Glomerular visceral epithelial cell (primary cell): ENCODE data around the gene MYEOV.

Experiments
- DNase-seq: peaks from one replicate; pipeline ENCODE4 v3.0.0-alpha.2; 2016; ENCODE audit errors: extremely low spot score

Gene MYEOV

GRCh38 chr11:69265911-69266510 is 27.9 kb upstream of the MYEOV start:
- DNase-seq = no peak

DNA sequence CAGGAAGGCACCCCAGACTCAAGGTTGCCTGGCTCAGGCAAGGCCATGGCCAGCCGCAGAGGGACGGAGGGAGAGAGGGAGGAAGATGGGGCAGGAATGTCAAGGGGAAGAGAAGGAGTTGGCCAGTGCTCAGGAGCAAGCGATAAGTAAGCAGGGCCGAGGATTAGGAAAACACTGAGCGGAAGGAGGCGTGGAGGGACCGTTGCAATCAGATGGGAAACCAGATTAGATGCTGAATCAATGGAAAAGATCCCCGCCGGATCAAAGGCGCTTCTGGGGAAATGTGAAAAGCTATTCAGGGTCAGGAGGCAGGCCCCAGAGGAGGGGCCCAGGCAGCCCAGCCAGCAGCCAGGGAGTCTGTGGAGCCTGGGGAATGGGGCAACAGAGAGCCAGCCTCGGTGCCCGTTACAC is 26.6 kb upstream of the MYEOV start:
- DNase-seq = no peak

DNA sequence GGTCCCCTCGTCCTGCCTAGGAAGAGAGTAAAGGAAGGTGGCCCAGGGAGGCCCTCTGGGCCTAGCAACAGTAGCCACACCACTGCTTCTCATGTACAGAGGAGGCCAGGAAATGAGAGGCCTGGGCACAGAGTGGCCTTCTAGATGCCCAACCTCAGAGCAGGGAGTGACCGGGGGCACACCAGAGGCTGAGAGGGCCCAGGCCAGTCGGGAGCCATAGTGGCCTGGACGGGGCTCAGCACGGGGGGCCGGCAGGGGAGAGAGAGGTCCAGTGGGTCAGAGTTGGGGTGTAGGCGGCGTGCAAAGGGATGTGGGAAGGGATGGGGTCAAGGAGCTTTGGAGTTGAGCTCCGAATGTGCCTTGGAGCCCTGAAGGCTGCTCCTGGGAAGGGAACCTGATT is 25.0 kb upstream of the MYEOV start:
- no peak for DNase-seq

- DNase-seq = no peak
Measured at GRCh38 chr11:69269388-69269787, 24.6 kb upstream of the MYEOV start.

DNA sequence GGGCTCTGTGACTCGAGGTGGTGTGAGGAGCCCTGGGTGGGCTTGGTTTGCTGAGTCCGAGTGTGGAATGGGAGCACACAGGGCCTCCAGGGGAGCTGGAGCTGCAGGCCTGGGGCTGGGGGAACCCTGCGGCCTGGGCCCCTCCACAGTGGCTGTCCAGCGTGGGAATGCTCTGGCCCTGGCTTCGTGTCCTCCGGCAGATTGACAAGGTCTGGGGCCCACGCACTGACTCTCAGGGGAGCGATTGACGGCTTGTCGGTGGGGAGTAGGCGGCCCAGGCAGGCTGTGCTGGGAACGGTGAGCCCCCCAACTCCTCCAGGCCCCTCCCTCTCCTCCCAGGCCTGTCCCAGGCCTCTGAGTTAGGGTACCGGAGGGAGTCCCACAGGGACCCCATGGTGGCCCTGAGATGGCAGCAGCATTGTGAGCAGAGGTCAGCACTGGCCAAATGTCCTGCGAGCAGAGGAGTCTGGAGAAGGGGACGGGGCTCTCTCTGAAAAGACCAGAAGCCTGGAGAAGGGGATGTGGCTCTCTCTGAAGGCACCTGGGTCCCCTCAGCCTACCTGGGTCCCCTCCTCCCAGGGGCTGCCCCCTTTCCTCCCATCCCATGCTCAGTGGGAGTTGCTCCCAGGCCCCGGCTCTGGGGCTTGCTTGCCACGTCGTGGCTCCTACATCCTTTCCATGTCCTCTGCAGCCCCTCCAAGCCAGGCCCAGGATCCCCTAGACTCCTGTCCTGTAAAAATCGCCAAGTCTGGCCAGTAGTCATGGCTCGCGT is 23.8 kb upstream of the MYEOV start:
- DNase-seq = no peak

DNA sequence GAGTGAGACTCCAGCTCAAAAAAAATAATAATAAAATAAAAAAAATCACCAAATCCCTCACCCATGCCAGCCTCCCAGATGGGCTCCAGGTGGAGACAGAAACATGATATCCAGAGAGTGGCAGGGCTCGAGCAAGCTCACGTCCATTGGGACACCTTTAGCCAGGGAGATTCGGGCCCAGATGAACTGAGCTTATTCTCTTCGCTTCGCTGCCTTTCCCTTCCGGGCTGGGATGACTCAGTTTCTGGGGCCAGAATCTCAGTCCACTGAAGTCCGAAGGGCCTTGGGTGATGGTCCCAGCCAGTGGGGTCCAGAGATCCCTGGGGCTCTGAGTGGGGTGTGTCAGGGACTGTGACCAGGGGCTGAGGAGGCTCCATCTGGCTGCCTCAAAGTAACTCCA is 23.0 kb upstream of the MYEOV start:
- peak; percentile 82 for DNase-seq

- no peak for DNase-seq
Measured at GRCh38 chr11:69272055-69272454, 21.9 kb upstream of the MYEOV start.

DNA sequence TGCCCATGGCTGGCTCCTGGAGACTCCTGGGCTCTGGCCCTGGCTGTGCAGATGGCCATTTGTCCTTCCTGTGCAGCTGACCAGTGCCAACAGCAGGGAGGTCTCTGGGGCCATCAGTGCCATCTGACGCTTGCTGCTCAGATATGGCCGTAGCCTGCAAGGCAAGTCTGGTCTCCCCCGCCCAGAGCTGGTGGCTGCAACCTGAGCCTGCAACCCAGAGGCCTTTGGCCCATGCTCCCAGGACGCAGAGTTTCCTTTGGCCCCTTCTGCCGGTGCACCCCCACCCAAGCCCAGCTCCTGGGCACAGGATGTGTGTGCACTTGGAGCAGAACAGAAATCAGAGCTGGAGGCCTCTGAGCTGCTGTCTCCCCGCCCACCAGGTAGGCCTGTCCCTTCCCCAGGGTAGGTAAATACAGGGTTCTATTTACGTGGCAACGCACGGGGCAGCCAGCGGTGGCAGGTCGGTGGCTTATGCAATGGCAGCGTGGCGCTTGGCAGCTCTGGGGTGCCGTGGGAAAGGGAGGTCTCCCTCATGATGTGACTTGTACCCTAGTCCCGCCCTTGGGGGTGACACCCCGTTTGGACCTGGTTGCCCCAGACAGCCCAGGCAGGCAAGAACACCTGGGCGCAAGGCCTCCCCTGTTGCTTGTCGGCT is 21.0 kb upstream of the MYEOV start:
- DNase-seq = no peak

DNA sequence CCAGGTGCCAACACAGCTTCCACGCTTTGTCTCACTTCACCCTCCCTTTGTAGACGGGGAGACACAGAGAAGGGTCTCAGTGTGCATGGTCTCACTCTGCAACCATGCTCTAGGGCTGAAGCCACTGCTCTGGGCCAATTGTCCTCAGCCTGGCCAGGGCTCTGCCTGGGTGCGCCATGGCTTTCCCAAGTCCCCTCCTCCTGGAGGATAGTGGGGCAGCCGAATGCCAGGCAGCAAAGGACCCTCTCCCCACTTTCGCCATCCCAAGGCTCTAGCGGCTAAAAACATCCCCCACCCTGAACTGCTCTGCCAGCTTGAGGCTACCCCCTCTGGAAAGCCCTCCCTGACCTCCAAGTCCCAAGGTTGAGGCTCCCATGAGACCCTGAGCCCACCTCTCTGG is 20.4 kb upstream of the MYEOV start:
- no peak for DNase-seq

DNA sequence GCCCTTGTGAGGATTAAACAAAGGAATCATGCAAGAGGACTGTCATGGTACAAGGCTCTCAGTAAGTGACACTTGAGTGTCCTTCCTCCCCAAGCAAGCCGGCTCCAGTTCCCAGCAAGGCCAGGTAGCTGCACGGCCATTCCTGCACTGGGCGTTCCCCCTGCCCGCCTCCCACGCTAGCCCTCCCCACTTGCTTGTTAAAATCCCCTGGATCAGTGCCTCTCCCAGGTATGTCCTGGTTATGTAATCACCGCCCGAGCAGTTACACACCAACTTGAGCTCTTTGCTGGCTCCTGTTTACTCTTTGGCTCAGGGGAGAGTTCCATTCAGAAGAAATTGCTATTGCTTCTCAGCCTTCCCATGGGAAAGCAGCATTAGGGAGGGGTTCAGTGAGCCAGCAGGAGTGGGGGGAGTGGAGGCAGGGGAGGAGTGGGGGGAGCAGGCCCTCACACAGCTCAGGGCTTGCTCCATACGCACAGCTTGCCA is 19.4 kb upstream of the MYEOV start:
- no peak for DNase-seq

GRCh38 chr11:69275178-69275577 is 18.8 kb upstream of the MYEOV start:
- no peak for DNase-seq

DNA sequence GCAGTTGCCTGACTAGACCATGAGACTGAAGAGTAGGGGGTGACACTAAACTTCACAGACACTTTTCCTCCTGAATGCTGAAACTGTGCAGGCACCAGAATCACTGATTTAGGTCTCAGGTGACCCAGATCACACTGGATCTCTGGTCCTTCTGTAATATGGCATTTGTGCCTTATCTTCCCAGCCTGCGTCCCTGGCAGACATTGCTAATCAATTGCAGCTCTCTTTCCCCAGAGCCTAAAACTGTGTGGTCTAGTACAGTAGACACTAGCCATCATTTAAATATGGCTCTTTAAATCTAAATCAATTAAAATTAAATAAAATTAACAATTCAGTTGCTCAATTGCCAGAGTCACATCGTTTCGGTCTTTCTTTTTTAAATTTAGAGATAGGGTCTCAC is 17.8 kb upstream of the MYEOV start:
- no peak for DNase-seq

- DNase-seq = no peak
Measured at GRCh38 chr11:69277074-69277809, 16.7 kb upstream of the MYEOV start.

GRCh38 chr11:69278091-69278867 is 15.7 kb upstream of the MYEOV start:
- no peak for DNase-seq

- peak; percentile 93 for DNase-seq
Measured at GRCh38 chr11:69280451-69280850, 13.5 kb upstream of the MYEOV start.

- peak; percentile 96 for DNase-seq
Measured at GRCh38 chr11:69280994-69281393, 13.0 kb upstream of the MYEOV start.

GRCh38 chr11:69283446-69283845 is 10.5 kb upstream of the MYEOV start:
- no peak for DNase-seq

DNA sequence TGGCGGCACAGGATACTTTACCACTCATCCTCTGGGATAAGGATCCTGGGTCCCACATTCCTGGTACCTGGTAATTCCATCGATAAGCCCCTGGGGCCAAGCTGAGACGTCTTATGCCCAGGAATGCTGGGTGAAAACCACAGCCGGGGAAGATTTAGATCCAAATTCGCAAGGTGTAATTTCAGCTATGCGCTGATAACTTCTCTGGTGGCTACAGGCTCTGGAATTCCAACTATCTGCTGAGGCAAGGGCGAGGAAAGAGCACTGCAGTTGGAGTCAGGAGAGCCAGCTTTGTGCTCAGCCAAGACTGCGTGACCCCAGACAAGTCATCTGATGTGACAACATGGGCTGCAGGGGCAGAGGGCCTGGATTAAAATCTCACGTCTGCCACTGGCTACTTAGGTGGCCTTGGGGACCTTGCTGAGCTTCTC is 9.9 kb upstream of the MYEOV start:
- peak; percentile 46 for DNase-seq

DNA sequence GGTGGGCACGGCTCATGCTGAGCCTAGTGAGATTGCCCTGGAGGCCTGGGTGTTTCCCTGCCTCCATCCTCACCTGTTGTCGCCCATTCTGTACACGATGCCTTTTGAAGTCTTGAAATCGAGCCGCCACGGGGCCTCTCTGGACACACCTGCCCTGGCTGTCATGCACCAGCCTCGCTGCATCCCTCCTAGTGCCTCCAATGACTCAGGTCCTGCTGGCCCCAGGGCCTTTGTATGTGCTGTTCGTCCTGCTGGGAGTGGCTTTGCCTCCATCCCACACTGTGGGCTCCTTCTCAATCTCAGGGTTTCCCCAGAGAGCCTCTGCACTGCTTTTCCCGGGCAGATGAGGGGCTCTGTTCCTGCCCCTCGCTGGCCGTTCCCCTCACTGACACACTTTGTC is 8.9 kb upstream of the MYEOV start:
- no peak for DNase-seq

- no peak for DNase-seq
Measured at GRCh38 chr11:69285766-69286165, 8.2 kb upstream of the MYEOV start.
